ENCODE results near the gene EFHC1. TPM values are rescaled to one million over a fixed set of nuclear protein-coding genes. Genes with fewer than 3 reads are reported as not detected.

EFHC1 gene
- total and polyA plus RNA-seq, 2 of the 13 experiments (the other 11 are each of a cell fraction or from before 2014, with no cell fraction given), result 23.4 to 29.5 TPM

DNA sequence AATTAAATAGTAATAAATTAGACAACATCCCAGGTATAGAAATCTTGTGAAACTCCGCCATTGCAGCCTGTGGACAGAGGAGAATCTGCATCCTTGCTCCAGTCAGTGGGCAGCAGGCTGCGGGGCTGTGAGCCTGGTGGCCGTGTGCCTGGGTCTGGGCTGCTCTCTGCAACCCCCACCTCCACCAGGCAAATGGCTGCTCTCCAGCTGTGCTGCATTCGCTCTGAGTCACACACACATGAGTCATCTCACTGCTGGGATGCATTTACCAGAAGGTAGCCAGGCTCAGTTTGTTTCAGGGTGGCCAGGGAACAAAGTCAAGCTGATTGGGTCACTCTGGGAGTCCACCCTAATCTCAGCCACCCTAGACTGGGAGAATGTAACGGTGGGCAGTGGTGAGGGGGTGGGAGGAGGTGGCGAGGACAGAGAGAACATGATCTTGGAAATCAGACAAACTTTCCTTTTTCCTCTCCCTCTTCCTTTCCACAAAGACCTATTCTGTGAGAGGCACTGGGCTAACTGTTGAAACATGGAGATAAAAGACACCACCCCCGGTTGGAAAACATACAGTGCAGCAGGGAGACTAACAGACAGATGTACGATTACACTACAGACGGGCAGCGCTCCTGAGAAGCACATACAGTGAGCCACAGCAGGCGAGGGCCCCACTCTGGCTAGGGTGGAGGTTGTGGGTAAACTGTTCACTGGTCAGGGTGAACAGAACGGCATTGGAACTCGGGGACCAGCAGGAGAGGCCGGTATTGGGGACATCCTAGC, 97.5 kb downstream of the EFHC1 start (continued):
- TF ChIP-seq PRDM10 (CRISPR knock-in tag; IDR thresholded peaks at IDR 0.05; ENCODE audit: low read depth), result no peak; the same call in 1 of the 2 replicates
- TF ChIP-seq ZNF513 (CRISPR knock-in tag; conservative IDR thresholded peaks at IDR 0.05), result no peak
- TF ChIP-seq FOXK2 (IDR thresholded peaks at IDR 0.05), result no peak
- no peak for TF ChIP-seq ZNF296 (CRISPR knock-in tag; conservative IDR thresholded peaks at IDR 0.05)
- TF ChIP-seq, protein P1, sequence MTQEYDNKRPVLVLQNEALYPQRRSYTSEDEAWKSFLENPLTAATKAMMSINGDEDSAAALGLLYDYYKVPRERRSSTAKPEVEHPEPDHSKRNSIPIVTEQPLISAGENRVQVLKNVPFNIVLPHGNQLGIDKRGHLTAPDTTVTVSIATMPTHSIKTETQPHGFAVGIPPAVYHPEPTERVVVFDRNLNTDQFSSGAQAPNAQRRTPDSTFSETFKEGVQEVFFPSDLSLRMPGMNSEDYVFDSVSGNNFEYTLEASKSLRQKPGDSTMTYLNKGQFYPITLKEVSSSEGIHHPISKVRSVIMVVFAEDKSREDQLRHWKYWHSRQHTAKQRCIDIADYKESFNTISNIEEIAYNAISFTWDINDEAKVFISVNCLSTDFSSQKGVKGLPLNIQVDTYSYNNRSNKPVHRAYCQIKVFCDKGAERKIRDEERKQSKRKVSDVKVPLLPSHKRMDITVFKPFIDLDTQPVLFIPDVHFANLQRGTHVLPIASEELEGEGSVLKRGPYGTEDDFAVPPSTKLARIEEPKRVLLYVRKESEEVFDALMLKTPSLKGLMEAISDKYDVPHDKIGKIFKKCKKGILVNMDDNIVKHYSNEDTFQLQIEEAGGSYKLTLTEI (CRISPR knock-in tag; conservative IDR thresholded peaks at IDR 0.05), result no peak
- peak; percentile 6 for TF ChIP-seq PHF5A (CRISPR knock-in tag; IDR thresholded peaks at IDR 0.05; ENCODE audit: low read depth, unreplicated experiment)
- TF ChIP-seq SMYD3 (CRISPR knock-in tag; IDR thresholded peaks at IDR 0.05), result no peak; the same call in 1 of the 2 replicates
- TF ChIP-seq PBX2 (CRISPR knock-in tag; IDR thresholded peaks at IDR 0.05), result no peak
- no peak for TF ChIP-seq ZBTB44 (CRISPR knock-in tag; IDR thresholded peaks at IDR 0.05)
- peak; percentile 65 for TF ChIP-seq ZNF878 (CRISPR knock-in tag; IDR thresholded peaks at IDR 0.05)
- TF ChIP-seq, protein P2, sequence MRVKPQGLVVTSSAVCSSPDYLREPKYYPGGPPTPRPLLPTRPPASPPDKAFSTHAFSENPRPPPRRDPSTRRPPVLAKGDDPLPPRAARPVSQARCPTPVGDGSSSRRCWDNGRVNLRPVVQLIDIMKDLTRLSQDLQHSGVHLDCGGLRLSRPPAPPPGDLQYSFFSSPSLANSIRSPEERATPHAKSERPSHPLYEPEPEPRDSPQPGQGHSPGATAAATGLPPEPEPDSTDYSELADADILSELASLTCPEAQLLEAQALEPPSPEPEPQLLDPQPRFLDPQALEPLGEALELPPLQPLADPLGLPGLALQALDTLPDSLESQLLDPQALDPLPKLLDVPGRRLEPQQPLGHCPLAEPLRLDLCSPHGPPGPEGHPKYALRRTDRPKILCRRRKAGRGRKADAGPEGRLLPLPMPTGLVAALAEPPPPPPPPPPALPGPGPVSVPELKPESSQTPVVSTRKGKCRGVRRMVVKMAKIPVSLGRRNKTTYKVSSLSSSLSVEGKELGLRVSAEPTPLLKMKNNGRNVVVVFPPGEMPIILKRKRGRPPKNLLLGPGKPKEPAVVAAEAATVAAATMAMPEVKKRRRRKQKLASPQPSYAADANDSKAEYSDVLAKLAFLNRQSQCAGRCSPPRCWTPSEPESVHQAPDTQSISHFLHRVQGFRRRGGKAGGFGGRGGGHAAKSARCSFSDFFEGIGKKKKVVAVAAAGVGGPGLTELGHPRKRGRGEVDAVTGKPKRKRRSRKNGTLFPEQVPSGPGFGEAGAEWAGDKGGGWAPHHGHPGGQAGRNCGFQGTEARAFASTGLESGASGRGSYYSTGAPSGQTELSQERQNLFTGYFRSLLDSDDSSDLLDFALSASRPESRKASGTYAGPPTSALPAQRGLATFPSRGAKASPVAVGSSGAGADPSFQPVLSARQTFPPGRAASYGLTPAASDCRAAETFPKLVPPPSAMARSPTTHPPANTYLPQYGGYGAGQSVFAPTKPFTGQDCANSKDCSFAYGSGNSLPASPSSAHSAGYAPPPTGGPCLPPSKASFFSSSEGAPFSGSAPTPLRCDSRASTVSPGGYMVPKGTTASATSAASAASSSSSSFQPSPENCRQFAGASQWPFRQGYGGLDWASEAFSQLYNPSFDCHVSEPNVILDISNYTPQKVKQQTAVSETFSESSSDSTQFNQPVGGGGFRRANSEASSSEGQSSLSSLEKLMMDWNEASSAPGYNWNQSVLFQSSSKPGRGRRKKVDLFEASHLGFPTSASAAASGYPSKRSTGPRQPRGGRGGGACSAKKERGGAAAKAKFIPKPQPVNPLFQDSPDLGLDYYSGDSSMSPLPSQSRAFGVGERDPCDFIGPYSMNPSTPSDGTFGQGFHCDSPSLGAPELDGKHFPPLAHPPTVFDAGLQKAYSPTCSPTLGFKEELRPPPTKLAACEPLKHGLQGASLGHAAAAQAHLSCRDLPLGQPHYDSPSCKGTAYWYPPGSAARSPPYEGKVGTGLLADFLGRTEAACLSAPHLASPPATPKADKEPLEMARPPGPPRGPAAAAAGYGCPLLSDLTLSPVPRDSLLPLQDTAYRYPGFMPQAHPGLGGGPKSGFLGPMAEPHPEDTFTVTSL (CRISPR knock-in tag; IDR thresholded peaks at IDR 0.05; ENCODE audit: borderline replicate concordance), result peak; percentile 81
- TF ChIP-seq TBX2 (CRISPR knock-in tag; IDR thresholded peaks at IDR 0.05; ENCODE audit: borderline replicate concordance), result peak; percentile 48; the same call in 1 of the 2 replicates
